ENCODE results near the gene SERPINA5. TPM values are rescaled to one million over a fixed set of nuclear protein-coding genes. Genes with fewer than 3 reads are reported as not detected.
"Not testable (repeated sequence)": the region's sequence is repeated elsewhere in the genome, so short reads cannot be mapped to it uniquely, and the experiment has no call there.

SERPINA5 gene
- total RNA-seq, 1 donor from 2014 or later = 0.50 TPM

DNA sequence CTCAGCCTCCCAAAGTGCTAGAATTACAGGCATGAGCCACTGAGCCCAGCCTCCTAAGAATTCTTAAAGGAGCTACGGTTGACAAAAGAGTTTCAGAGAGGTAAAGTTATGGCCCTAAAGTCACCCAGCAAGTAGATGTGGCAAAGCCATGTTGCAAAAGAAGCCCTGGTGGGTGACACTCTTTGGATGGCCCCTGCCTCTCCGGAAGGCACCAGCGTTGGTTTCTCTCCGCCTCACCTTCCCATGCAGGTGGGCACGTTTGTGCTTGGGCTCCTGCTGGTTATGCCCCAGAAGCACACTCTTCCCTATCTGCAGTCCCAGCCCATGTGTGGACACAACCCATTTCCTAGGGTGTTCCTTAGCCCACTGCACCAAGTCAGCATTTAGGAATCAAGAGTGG is 21.5 kb downstream of the SERPINA5 start:
- peak overlapping the region; percentile 98 for H3K27ac Mint-ChIP-seq (ENCODE audit: unreplicated experiment)
- H3K4me1 Mint-ChIP-seq (ENCODE audit: low read depth) = peaks cover 40% of the 10 kb centered on the region
- no peak overlapping the region for H3K4me3 Mint-ChIP-seq (ENCODE audit: unreplicated experiment)
- TF ChIP-seq, protein P1, sequence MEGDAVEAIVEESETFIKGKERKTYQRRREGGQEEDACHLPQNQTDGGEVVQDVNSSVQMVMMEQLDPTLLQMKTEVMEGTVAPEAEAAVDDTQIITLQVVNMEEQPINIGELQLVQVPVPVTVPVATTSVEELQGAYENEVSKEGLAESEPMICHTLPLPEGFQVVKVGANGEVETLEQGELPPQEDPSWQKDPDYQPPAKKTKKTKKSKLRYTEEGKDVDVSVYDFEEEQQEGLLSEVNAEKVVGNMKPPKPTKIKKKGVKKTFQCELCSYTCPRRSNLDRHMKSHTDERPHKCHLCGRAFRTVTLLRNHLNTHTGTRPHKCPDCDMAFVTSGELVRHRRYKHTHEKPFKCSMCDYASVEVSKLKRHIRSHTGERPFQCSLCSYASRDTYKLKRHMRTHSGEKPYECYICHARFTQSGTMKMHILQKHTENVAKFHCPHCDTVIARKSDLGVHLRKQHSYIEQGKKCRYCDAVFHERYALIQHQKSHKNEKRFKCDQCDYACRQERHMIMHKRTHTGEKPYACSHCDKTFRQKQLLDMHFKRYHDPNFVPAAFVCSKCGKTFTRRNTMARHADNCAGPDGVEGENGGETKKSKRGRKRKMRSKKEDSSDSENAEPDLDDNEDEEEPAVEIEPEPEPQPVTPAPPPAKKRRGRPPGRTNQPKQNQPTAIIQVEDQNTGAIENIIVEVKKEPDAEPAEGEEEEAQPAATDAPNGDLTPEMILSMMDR (IDR thresholded peaks at IDR 0.05) = no peak
- H3K27me3 Mint-ChIP-seq (ENCODE audit: low read depth) = no peaks in the 10 kb centered on the region
- H3K9me3 Mint-ChIP-seq (ENCODE audit: low read depth) = peaks cover 3% of the 10 kb centered on the region
- no peaks in the 10 kb centered on the region for H3K36me3 Mint-ChIP-seq (ENCODE audit: low read depth)
- no peak for DNase-seq (ENCODE audit: low spot score)

DNA sequence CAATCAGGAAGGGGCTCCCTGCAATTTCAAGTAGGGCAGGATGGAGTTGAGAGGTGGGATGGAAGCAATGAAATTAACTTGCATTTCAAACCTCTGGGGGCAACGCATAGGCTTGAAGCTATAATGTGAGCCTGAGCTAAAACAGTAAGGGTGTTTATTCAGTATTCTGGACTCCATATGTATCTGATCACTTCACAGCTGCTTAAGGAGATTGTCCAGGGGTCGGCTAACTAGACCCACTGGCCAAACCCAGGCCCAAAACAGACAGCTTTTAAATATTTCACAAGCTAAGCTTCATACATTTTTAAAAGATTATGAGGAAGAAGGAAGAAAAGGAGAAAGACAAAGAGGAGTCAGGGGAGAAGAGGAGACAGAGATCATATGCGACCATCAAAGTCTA is 24.1 kb downstream of the SERPINA5 start:
- TF ChIP-seq, protein P1 (IDR thresholded peaks at IDR 0.05) = no peak
- DNase-seq (ENCODE audit: low spot score) = no peak
- H3K27me3 Mint-ChIP-seq (ENCODE audit: low read depth) = no peaks in the 10 kb centered on the region
- peaks cover 26% of the 10 kb centered on the region for H3K4me1 Mint-ChIP-seq (ENCODE audit: low read depth)
- no peak overlapping the region for H3K27ac Mint-ChIP-seq (ENCODE audit: unreplicated experiment)
- H3K9me3 Mint-ChIP-seq (ENCODE audit: low read depth) = peaks cover 3% of the 10 kb centered on the region
- H3K36me3 Mint-ChIP-seq (ENCODE audit: low read depth) = no peaks in the 10 kb centered on the region
- H3K4me3 Mint-ChIP-seq (ENCODE audit: unreplicated experiment) = no peak overlapping the region

DNA sequence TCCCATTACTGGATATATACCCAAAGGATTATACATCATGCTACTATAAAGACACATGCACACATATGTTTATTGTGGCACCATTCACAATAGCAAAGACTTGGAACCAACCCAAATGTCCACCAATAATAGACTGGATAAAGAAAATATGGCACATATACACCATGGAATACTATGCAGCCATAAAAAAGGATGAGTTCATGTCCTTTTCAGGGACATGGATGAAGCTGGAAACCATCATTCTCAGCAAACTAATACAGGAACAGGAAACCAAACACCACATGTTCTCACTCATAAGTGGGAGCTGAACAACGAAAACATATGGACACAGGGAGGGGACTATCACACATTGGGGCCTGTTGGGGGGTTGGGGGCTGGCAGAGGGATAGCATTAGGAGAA is 27.7 kb downstream of the SERPINA5 start:
- not testable (repeated sequence) for H3K9me3 Mint-ChIP-seq (ENCODE audit: low read depth); H3K4me3 Mint-ChIP-seq (ENCODE audit: unreplicated experiment); H3K27me3 Mint-ChIP-seq (ENCODE audit: low read depth); DNase-seq (ENCODE audit: low spot score); H3K36me3 Mint-ChIP-seq (ENCODE audit: low read depth)
- Mint-ChIP-seq H3K27ac (ENCODE audit: unreplicated experiment) (peak overlapping the region; percentile 32), H3K4me1 (ENCODE audit: low read depth) (peaks cover 29% of the 10 kb centered on the region)

DNA sequence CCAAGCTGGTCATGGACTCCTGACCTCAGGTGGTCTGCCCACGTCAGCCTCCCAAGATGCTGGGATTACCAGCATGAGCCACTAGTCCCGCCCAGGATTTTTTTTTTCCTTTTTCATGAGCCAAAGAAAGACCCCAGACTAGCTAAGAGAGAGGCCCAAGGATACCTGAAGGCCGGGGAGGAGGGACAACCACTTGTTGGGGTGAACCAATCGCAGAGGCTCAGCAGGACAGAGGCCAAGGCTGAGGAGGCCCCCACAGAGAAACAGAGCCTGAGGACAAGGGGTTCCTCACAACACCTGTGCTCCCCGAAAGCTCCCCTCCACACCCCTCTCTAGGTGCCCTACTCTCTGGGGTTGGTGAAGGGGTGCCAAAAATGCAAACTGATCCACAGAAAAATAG is 30.0 kb downstream of the SERPINA5 start:
- no peak for DNase-seq (ENCODE audit: low spot score)
- peaks cover 1% of the 10 kb centered on the region for H3K36me3 Mint-ChIP-seq (ENCODE audit: low read depth)
- H3K9me3 Mint-ChIP-seq (ENCODE audit: low read depth) = peaks cover under 1% of the 10 kb centered on the region
- no peaks in the 10 kb centered on the region for H3K27me3 Mint-ChIP-seq (ENCODE audit: low read depth)
- H3K4me3 Mint-ChIP-seq (ENCODE audit: unreplicated experiment) = no peak overlapping the region
- peak overlapping the region; percentile 97 for H3K27ac Mint-ChIP-seq (ENCODE audit: unreplicated experiment)
- H3K4me1 Mint-ChIP-seq (ENCODE audit: low read depth) = peaks cover 29% of the 10 kb centered on the region
- TF ChIP-seq, protein P1 (IDR thresholded peaks at IDR 0.05) = no peak

DNA sequence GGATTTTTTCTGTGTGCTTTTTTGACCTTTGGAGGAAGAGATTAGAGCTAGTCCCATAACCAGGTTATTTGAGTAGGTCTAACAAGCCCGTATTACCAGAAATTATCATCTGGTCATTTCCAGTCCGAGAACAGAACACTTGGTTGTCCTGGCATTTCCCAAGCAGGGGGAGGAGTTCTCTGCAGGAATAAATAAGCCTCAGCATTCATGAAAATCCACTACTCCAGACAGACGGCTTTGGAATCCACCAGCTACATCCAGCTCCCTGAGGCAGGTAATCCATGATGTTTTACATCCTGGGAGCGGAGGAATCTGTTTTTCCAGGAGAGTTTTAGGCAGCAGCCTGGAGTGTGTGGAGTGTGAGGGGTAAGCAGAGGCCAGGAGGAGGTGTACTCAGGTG is 30.9 kb downstream of the SERPINA5 start, which contains the start of gene SERPINA3:
TSS of gene SERPINA3 (plus strand) at position 218 of the 400 bp plus-strand sequence. CDS start 2,051 bp downstream, outside the sequence.
- peaks cover 29% of the 10 kb centered on the region for H3K4me1 Mint-ChIP-seq (ENCODE audit: low read depth)

More for the DNA sequence above, 30.9 kb downstream of the SERPINA5 start, which contains the start of gene SERPINA3:
- no peaks in the 10 kb centered on the region for H3K27me3 Mint-ChIP-seq (ENCODE audit: low read depth)
- TF ChIP-seq, protein P1 (IDR thresholded peaks at IDR 0.05) = no peak
- peak within 1 kb of the TSS; percentile 59 for H3K27ac Mint-ChIP-seq (ENCODE audit: unreplicated experiment)
- peaks cover 5% of the 10 kb centered on the region for H3K36me3 Mint-ChIP-seq (ENCODE audit: low read depth)
- H3K9me3 Mint-ChIP-seq (ENCODE audit: low read depth) = peaks cover 8% of the 10 kb centered on the region
- DNase-seq (ENCODE audit: low spot score) = no peak
- no peak within 1 kb of the TSS for H3K4me3 Mint-ChIP-seq (ENCODE audit: unreplicated experiment)
